ENCODE results near the gene RNLS.
"Not testable (repeated sequence)": the region's sequence is repeated elsewhere in the genome, so short reads cannot be mapped to it uniquely, and the experiment has no call there.

RNLS gene

DNA sequence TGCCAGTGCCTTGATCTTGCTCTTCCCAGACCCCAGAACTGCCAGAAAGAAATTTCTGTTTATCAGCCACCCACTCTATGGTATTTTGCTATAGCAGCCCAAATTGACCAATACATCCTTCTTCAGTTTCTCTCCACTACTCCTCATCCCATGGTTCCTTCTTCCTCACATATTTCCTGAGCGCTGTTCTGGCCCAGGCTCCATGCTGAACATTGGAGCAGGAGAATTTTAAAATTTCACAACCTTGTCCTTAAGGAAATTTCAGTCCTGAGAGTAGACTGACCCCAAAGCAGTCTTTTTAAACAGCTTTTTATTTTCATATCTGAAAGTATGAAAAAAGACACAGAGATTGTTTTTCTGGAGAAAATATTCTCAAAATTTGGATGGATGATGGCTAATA is 297.1 kb downstream of the RNLS start:
- DNase-seq, result no peak

DNA sequence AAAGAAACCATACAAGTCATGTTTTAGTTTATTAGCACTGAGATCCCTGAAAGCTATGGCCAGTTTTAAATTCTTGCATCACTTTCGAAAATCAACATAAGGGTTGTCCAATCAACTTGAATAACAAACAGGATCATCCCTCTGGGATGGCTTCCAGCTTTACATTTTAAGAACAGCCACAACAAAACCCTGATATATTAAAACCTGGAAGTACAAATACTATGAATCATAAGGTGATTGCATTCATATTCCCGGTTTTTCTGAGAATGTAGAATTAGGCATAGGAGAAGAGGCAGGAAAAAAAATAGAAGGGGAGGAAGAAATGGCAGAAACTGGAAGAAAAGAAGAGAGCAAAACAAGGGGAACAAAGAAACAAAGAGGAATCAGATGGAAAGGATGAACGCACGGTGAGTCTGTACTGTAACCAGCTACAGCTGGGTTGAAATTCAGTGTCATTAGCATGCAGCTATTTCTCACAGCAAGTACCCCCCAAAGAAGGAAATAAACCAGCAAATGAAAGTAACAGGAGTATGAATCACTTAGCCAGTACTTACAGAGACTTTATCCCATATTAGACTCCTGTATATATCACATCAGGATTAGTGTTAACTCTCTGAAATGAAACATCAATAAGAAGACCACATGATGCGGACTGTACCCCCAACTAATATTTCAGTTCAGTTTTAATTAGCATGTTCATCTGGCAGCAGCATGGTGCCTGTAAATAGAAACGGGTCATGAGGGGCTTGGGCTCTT is 301.3 kb downstream of the RNLS start:
- DNase-seq, result no peak

DNA sequence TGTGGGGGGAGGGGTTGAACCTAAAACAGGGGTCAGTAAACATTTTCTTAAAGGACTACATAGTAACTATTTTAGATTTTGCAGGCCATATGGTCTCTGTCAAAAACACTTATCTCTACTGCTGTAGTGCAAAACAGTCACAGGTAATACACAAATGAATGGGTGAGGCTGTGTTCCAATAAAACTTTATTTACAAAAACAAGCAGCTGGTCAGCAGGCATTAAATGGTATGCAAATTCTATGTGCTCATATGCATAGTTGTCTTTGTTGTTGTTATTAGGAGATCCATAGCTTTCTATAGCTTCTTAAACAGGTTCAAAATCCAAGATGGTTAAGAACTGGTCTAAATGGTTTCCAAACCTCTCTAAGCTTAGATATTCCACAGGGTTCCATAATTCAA is 302.6 kb downstream of the RNLS start:
- DNase-seq, result no peak

DNA sequence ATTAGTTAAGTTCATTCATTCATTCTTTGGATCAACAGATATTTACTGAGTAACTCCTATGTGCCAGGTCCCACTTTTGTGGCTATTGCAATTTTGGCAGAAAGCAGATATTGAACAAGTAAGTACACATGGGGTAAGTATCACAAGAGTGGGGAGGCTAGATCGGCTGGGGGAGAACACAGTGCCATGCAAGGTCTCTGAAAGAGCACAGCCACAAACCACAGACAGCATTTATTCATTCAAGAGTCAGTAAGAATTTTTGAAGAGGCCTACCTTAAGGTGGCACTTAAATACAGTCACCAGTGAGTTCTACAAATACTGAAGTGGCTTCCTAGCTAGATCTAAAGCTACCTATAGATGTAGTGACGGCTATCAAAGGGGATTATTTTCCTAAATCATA is 304.2 kb downstream of the RNLS start:
- DNase-seq, result no peak

DNA sequence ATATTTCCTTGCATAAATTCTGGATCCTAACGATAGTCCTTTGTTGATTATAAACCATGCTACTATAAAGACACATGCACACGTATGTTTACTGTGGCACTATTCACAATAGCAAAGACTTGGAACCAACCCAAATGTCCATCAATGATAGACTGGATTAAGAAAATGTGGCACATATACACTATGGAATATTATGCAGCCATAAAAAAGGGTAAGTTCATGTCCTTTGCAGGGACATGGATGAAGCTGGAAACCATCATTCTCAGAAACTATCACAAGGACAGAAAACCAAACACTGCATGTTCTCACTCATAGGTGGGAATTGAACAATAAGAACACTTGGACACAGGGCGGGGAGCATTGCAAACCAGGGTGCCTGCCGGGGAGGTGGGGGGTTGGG is 306.2 kb downstream of the RNLS start:
- DNase-seq, result not testable (repeated sequence)

DNA sequence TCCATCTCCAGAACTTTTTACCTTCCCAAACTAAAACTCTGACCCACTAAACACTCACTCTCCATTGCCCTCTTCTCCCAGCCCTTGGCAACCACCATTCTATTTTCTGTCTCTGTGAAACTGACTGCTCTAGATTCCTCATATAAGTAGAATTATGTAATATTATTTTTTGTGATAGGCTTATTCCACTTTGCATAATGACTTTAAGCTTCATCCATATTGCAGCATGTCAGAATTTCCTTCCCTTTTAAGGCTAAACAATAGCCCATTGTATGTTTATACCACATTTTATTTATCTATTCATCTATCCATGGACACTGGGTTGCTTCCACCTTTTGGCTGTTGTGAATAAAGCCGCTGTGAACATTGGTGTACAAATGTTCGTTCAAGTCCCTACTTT is 308.8 kb downstream of the RNLS start:
- DNase-seq, result no peak

DNA sequence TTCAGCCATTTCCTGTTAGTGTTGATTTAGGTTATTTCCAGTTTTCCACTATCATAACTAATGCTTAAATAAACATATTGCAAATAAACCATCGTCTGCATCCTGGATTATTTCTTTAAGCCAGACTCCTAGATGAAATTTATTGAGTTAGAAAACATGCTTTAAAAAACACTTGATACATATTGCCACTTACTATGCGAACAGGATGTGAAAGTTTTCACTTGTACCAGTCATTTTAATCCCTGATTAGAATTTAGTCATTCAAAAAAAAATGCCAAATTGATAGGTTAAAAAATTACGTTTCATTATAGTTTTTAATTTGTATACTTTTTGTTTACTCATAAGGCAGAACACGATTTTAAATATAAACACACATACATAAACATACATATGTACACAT is 309.6 kb downstream of the RNLS start:
- no peak for DNase-seq

DNA sequence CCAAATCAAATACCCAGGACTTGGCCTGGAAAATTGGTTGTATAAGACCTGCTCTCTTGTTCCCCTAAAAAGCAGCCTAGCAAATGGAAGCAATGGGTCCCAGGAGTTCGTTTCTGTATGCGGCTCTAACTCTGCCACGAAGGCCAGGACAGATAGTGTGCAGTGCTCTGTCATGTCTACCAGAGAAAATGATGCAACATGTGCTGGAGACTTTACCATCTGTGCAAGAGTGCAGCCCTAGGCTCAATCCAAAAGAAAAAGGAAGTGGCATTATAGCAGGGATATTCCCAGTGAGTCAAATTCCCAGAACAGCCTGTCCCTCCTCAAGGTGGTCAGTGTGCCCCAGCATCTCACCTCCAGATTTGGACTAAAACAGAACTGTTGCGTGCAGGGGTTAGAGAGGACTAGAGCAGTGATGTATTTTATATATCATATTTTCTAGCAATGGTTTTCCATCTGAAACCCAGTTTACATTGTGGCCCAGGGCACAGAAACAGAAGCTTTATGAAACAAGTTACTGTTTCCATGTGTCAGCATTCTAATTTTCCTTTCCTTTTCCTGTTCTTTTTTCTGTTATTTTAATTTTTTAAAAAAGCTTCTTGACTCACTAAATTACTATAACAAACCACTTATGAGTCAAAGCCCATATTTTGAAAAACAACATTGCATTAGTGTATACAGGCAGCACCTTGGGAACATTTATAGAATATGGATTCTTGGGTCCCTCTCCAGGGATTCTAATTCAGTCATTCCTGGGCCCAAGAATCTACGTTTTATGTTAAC is 311.2 kb downstream of the RNLS start:
- DNase-seq, result no peak

DNA sequence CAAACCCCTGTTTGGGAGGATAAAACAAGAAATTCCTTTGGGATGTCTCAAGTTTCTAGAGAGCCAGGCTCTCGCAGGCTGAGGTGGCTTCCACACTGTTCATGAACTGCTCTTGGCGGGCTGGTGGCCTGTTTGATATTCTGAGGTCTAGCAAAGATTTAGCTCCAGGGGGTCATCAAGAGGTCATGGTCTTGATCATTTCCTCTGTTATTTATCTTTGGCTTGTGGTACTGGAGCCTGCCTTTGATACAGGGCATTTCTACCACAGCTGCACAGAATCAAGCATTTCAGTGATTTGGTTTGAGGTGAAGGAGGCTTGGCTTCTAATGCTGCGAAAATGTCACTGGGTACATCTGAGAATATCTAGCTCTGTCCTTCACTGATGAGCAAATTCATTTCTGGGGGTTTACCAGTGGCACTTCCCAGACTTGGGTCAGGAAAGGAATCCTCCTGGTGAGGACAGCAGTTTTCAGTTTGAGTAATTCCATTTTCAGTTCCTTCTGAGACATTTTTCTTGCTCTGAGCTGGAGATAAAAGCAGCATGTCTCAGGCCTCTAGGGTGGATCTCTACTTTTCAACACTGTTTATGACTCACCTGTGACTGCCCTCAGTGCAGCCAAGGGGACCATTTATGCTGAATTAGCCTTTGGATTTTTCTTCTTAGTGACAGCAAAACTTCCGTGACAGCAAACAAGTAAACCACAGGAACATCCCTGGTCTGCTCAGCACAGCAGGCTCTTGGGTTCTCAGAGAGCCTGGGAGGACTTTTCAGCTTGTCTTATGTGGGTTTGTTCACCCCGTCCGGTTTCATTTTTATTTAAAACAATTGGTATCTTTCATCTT is 312.0 kb downstream of the RNLS start:
- DNase-seq, result peak in 1 of 2 experiments; percentile 6

DNA sequence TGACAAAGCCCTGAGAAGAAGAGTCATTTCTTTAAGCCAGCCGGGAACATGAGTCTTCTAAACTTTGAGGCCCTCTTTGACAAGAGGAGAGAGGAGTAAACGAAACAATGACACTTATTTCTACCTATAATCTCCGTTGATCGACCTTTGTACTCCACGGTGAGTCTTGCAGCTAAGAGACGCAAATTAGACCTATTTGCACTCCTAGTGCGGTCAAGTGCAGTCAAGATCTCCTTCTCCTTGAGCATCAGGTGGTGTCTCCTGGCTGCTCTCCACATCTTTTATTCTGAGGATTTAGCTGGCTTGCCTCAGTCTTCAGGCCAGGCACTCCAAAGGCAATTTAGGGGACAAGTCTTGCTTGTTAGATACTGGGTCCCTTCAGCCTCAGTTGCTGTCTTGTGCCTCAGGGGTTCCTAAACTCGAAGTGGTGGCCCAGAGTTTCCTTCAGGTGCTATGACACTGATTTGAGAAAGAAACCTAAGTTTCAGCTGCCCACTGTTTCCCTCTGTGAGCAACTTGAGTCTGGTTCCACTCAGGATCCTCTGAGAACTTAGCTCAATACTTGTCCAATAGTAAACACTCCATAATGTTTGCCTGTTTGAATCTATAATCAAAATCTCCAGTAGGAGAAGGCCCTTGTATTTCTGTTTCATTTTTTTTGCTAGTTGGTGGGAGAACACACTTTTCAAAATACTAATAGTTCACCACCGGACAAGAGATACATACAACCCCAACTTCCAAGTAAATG is 312.9 kb downstream of the RNLS start:
- DNase-seq, result no peak

DNA sequence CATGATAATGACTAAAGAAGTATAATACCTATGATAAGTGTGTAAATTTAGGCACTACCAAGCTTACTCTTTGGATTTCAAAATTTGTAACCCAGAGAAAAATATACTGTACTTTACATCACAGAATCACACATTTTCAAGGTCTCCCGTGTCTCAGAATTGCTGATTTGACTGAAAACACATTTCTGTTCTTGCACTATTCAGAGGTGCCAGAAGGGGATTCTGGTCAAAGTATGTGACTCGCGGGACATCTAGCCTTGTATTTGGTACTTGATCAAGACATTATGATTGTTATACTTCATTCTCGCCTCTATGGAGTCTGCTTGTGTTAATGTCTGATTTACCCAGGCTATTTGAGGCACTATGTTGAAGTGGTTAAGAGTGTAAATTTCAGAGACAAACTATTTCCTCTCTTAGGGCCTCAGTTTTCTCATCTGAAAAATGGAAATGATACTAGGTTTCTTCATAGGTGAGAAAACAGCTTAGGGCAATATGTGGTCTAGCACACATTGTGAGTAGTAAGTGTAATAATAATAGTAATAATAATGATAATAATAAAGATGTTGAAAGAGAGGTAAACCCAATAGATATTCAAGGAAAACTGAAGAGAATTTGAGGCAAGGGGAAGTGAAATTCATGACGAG is 320.4 kb downstream of the RNLS start:
- no peak for DNase-seq

DNA sequence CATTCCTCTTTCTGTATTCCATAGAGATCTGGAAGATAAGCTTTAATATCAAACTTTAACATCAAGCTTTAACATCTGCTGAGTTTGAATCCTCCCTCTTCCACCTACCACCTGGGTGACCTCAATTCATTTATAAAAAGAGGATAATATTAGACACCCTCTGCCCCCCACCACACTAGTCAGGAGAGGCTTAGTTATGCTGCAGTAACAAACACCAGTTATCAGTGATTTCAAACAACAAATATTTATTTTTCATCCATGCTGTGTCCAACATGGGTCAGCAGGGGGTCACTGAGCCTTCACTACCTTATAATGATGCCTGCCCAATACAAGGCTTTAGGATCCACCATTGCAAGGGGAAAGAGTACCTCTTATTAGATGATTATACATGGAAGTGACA is 322.0 kb downstream of the RNLS start:
- no peak for DNase-seq

DNA sequence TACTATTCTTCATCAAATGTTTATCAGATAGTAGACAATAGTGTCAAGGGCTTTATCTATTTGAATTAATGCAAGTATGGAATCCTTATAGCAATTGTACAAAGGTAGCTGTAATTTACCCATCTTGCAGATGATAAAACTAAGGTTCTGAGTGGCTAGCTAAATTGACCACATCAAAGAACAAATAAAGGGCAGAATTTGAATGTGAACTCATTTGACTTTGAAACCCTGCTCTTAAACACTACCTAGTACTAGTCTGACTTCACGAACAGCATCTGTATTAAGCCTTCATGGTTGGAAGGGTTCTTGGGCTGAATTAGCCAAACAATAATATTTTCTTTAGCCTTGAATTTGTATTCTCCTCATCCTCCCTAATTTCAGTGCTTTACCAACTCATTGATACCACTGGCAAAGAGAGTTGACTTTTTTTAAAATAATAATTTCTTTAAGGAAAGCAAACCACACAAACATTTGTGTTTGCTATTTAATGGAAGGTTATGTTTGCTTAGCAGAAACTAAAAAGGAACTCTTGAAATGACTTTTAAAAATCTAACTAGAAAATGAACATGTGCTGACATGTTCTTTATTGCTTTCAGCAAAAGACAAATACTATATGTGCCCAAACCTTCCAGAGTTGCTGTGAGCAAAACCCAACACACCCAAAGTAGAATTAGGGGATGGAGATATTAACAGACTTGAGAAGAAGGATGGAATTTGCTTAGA is 322.6 kb downstream of the RNLS start:
- no peak for DNase-seq

DNA sequence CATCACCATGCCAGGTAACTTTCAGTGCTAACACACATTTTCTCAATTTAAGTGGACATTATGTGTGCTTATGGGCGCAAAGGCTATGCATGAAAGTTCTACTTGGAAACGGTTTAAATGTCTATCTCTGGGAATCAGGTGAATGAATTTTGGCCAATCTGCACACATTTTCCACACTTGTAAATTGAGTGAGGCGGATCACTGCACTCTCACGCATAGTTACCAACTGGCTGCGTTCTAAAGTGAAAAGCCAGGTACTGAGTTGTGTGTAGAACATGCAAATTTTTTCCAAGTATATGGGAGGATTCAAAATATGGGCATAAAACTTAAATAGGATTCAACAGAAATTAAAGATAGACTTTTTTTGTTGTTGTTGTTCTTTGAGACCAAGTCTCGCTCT is 323.7 kb downstream of the RNLS start:
- peak in 1 of 2 experiments; percentile 14 for DNase-seq

DNA sequence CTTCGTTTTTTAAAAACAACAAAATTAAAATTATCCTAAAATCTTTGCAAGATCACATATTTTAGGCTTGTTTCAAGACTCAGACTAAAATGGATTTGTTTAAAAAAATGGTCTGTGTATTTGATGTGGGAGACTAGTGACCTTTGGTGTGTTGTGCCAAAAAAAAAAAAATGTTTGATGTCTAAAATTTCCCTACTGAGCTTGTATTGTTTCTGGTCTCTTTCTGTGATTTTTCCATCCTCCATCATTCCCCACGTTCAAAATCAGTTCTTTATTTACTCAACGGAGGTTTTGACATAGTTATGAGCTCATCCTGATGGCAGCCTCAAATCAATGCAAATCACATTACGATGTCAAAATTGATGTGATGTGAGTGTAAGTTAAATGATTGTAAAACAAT is 326.2 kb downstream of the RNLS start:
- DNase-seq, result no peak

DNA sequence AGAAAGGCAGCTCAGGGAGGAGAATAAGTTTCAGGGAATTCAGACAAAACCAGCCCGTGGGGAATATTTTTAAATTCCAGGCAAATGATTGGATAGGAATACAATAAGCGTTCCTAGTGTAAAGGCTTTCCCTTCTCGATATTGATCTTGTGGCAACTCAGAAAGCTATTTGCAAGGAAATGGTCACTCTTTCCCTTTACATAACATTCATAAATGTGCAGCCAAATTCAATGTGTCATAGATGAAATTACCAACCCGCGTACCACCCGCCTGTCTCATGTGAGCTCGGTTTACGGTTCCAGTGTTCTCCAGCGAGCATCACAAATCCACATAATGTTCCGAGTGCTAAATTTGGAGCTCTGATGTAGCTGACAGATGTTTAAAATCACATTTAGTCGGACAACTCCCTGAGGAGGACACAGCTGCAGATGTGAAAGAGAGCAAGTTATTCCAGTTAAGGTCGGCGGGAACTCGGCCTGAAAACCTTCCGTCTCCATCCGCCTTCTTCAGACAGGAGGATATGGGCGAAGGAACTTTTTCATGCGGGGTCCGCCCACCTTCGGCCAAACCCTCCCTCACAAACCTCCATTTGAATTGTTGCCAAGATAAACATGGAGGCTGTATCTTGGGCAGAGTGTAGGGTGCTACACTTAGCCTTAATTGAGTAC is 327.0 kb downstream of the RNLS start:
- no peak for DNase-seq

DNA sequence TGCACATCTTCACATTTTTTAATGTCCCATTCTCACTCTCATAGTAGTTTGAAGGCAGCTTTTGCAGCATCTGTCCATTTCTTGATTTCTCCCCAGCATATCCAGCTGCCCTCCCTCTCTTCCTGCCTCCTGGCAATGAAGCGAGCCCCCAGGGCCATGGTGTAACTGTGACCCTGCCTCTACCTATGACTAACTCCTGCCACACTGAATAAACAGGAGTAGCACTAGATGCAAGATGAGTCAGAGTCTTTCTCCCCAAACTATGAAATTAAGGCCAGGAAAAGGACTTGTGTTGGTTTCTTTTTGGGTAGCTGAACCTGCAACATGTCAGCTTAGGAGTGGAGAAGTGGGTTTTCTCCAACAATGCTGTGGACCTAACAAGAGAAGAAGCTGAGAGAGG is 329.0 kb downstream of the RNLS start:
- no peak for DNase-seq

DNA sequence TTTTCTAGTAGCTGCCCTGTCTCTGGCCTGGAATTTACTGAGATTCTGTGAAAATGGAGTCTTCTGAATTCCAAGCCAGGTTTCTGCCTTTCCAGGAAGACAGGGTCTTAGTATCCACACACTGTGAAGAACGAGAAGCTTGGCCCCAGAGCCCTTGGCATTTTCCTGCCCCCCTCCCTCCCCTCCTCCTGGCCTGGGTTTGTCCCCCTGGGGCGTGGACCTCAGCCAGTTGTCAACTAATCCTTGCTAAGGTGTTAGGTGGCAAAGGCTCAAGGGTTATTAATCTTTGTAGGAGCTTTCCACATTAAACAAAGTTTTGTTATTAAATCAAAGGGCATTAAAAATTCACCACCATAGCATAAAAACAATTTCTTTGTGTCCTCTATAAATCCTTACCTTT is 329.5 kb downstream of the RNLS start:
- no peak for DNase-seq

DNA sequence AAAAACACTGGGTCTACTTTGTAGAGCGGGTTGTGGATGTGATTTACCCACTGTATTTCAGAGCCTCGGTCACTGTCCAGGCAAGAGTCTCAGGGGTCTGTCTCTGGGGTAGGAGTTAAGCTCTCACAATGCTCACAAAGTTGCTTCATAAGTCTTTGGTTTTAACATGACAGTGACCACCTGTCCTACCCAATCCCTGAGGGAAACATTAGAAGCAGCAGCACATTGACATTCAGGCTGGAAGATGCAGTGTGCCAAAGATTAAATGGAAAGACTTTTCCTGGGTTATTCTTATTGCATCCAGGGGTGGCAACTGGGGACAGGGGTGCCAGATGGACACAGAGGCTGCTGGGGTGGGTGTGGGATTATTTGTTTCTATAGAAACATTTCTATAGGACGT is 330.0 kb downstream of the RNLS start:
- DNase-seq, result no peak

DNA sequence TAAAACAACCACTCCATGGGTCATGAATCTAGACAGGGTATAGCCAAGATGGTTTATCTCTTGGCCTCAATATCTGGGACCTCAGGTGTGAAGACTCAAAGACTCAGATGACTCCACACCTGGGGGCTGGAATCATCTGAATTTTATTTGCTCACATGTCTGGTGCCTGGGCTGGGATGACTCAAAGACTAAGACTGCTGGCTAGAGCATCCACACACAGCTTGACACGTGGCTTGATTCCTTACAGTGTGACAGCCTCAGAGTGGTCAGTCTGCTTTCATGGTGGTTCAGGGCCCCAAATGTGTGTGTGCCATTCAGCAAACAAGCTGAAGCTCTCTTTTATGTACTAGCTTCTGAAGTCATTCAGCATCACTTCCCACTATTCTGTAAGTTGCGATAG is 333.7 kb downstream of the RNLS start:
- no peak for DNase-seq

DNA sequence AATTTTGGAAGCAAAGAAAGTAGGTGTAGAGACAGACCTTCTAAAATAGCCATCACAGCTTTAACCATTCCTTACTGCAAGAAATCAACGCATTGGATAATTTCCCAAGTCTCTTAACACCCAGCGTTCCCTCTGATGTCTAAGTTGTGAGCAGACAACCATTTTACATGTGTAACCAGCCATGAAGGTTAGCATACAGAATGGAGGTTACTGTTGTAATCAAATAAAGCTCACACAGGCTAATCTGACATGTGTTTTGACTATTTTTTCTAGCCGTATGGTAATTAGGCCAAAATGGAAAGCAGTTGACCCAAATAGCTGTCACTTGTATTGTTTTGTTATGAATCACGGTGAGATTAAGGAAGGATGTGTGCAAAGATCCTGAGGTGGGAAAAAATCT is 336.4 kb downstream of the RNLS start:
- no peak for DNase-seq

Data from NCI-H187 (cell line).